ENCODE data around the gene MSANTD2. TPM values are rescaled to one million over a fixed set of nuclear protein-coding genes. Genes with fewer than 3 reads are reported as not detected.

Gene MSANTD2
- total RNA-seq, 1 donor from 2014 or later, result 10.4 TPM

GRCh38 chr11:124760205-124760652 is 40.0 kb downstream of the MSANTD2 start:
- no peaks in the 10 kb centered on the region for H3K9me3 Mint-ChIP-seq (ENCODE audit: low read depth)
- H3K36me3 Mint-ChIP-seq (ENCODE audit: low read depth), result peaks cover 2% of the 10 kb centered on the region
- H3K27me3 Mint-ChIP-seq (ENCODE audit: low read depth), result peaks cover 9% of the 10 kb centered on the region
- H3K27ac Mint-ChIP-seq (ENCODE audit: unreplicated experiment), result no peak overlapping the region
- H3K4me3 Mint-ChIP-seq (ENCODE audit: unreplicated experiment), result peak overlapping the region; percentile 31
- TF ChIP-seq CTCF (IDR thresholded peaks at IDR 0.05), result no peak
- DNase-seq (ENCODE audit: low spot score), result no peak
- peaks cover 29% of the 10 kb centered on the region for H3K4me1 Mint-ChIP-seq (ENCODE audit: low read depth)

GRCh38 chr11:124759266-124760204 is 40.7 kb downstream of the MSANTD2 start:
- TF ChIP-seq CTCF (IDR thresholded peaks at IDR 0.05), result no peak
- no peaks in the 10 kb centered on the region for H3K9me3 Mint-ChIP-seq (ENCODE audit: low read depth)
- no peak for DNase-seq (ENCODE audit: low spot score)
- H3K4me3 Mint-ChIP-seq (ENCODE audit: unreplicated experiment), result peak overlapping the region; percentile 31
- H3K27me3 Mint-ChIP-seq (ENCODE audit: low read depth), result peaks cover 9% of the 10 kb centered on the region
- H3K4me1 Mint-ChIP-seq (ENCODE audit: low read depth), result peaks cover 32% of the 10 kb centered on the region
- H3K36me3 Mint-ChIP-seq (ENCODE audit: low read depth), result peaks cover 1% of the 10 kb centered on the region
- no peak overlapping the region for H3K27ac Mint-ChIP-seq (ENCODE audit: unreplicated experiment)

- DNase-seq (ENCODE audit: low spot score), result peak; percentile 82
- Mint-ChIP-seq H3K36me3 (ENCODE audit: low read depth) (peaks cover 1% of the 10 kb centered on the region), H3K27ac (ENCODE audit: unreplicated experiment) (no peak overlapping the region), H3K4me1 (ENCODE audit: low read depth) (peaks cover 30% of the 10 kb centered on the region), H3K9me3 (ENCODE audit: low read depth) (no peaks in the 10 kb centered on the region), H3K4me3 (ENCODE audit: unreplicated experiment) (peak overlapping the region; percentile 51), H3K27me3 (ENCODE audit: low read depth) (peaks cover 9% of the 10 kb centered on the region)
- peak; percentile 76 for TF ChIP-seq CTCF (IDR thresholded peaks at IDR 0.05)
Measured at GRCh38 chr11:124758355-124759265, 41.6 kb downstream of the MSANTD2 start.

- no peak for TF ChIP-seq CTCF (IDR thresholded peaks at IDR 0.05)
- Mint-ChIP-seq H3K4me3 (ENCODE audit: unreplicated experiment) (no peak overlapping the region), H3K27ac (ENCODE audit: unreplicated experiment) (no peak overlapping the region), H3K4me1 (ENCODE audit: low read depth) (peaks cover 20% of the 10 kb centered on the region), H3K9me3 (ENCODE audit: low read depth) (no peaks in the 10 kb centered on the region), H3K36me3 (ENCODE audit: low read depth) (peaks cover 2% of the 10 kb centered on the region), H3K27me3 (ENCODE audit: low read depth) (peaks cover 7% of the 10 kb centered on the region)
- DNase-seq (ENCODE audit: low spot score), result no peak
Measured at GRCh38 chr11:124757320-124757719, 42.9 kb downstream of the MSANTD2 start.

GRCh38 chr11:124756753-124757227 is 43.4 kb downstream of the MSANTD2 start:
- no peak overlapping the region for H3K4me3 Mint-ChIP-seq (ENCODE audit: unreplicated experiment)

More at GRCh38 chr11:124756753-124757227, 43.4 kb downstream of the MSANTD2 start:
- DNase-seq (ENCODE audit: low spot score), result no peak
- H3K36me3 Mint-ChIP-seq (ENCODE audit: low read depth), result peaks cover 2% of the 10 kb centered on the region
- peaks cover 7% of the 10 kb centered on the region for H3K27me3 Mint-ChIP-seq (ENCODE audit: low read depth)
- TF ChIP-seq CTCF (IDR thresholded peaks at IDR 0.05), result no peak
- H3K4me1 Mint-ChIP-seq (ENCODE audit: low read depth), result peaks cover 20% of the 10 kb centered on the region
- no peak overlapping the region for H3K27ac Mint-ChIP-seq (ENCODE audit: unreplicated experiment)
- no peaks in the 10 kb centered on the region for H3K9me3 Mint-ChIP-seq (ENCODE audit: low read depth)

All from chondrocyte (in vitro differentiated cells).